Kidney epithelial cell (primary cell): ENCODE results near the gene LEF1. TPM values are rescaled to one million over a fixed set of nuclear protein-coding genes. Genes with fewer than 3 reads are reported as not detected.
A peak's percentile ranks its signal among the peaks of the same experiment; 100 is the strongest.

Source experiments
- DNase-seq: peaks from one replicate; pipeline ENCODE4 v3.0.0-alpha.2; 2010; ENCODE audit warnings: low read depth
- H3K27me3 ChIP-seq: 2 replicates; pipeline ENCODE4 v1.6.0; 2011; ENCODE audit warnings: low read length; ENCODE audit not compliant: control insufficient read depth, insufficient read depth
- H3K36me3 ChIP-seq: 2 replicates; pipeline ENCODE4 v1.5.1; 2011; ENCODE audit warnings: low read length; ENCODE audit not compliant: control insufficient read depth, insufficient read depth
- H3K4me3 ChIP-seq: 2 replicates; pipeline ENCODE4 v1.5.1; 2011; ENCODE audit warnings: low read depth, mild to moderate bottlenecking, control low read depth, low read length
- total RNA-seq: library from RNA; depleted of rRNA; stranded (reverse); fragments of >200 nt; gene quantifications from 2 replicates; pipeline ENCODE4 v1.2.3, GENCODE V29; 2015
- TF ChIP-seq, protein P1 (sequence below): IDR thresholded peaks from 2 replicates; pipeline ENCODE4 v1.5.1; 2011; ENCODE audit warnings: mild to moderate bottlenecking, moderate library complexity, low read length, control low read depth, inconsistent platforms; ENCODE audit not compliant: insufficient read depth, poor library complexity, severe bottlenecking

Gene LEF1
- 9.1 and 13.2 TPM in 2 replicates for total RNA-seq

DNA sequence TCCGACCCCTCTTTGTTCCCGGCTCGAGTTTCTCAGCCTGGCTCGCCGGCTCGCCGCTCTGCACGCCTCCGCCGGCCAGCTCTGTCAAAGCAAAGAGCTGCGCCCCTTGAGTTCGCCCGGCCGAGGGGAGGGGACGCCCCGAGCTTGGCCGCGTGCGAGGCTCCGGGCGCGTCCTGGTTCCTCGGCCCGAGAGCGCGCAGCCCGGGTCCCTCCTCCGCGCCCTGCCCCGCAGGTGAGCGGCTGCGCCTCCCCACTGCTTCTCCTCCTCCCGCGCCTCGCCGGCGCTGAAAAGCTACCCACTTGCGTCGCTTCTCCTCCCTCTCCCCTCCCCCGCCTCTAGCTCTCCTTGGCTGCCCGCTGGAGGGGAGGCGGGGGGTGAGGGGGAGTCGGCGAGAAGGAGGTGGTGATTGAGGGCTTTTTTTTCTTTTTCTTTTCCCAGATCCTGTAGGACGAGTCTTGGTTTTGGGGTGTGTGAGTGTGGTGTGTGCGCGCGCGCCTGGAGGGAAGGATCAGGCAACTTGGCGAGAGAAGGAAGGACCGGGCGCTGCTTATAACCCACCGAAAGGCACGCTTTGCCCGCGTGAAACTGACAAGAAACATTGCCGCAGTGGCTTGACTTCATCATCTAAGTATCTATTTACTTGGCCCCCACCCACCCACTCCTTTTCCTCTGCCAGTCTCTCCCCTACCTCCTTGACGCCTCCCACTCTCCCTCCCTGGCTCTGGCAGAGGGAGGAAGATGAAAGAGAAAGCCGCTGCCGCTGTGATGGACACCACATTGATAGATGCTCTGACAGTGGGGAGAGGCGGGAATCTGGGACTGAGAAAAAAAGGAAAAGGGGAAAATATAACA lies at the start of gene LEF1:
TSS of gene LEF1 (minus strand) at position 262 of the 853 bp plus-strand sequence. CDS start 1,165 bp downstream, outside the sequence.
- TF ChIP-seq, protein P1, sequence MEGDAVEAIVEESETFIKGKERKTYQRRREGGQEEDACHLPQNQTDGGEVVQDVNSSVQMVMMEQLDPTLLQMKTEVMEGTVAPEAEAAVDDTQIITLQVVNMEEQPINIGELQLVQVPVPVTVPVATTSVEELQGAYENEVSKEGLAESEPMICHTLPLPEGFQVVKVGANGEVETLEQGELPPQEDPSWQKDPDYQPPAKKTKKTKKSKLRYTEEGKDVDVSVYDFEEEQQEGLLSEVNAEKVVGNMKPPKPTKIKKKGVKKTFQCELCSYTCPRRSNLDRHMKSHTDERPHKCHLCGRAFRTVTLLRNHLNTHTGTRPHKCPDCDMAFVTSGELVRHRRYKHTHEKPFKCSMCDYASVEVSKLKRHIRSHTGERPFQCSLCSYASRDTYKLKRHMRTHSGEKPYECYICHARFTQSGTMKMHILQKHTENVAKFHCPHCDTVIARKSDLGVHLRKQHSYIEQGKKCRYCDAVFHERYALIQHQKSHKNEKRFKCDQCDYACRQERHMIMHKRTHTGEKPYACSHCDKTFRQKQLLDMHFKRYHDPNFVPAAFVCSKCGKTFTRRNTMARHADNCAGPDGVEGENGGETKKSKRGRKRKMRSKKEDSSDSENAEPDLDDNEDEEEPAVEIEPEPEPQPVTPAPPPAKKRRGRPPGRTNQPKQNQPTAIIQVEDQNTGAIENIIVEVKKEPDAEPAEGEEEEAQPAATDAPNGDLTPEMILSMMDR = peak; percentile 0
- DNase-seq = no peak
- Histone ChIP-seq H3K36me3 (no peaks in the 10 kb centered on the region), H3K4me3 (peak within 1 kb of the TSS; percentile 63), H3K27me3 (peaks cover 34% of the 10 kb centered on the region)

DNA sequence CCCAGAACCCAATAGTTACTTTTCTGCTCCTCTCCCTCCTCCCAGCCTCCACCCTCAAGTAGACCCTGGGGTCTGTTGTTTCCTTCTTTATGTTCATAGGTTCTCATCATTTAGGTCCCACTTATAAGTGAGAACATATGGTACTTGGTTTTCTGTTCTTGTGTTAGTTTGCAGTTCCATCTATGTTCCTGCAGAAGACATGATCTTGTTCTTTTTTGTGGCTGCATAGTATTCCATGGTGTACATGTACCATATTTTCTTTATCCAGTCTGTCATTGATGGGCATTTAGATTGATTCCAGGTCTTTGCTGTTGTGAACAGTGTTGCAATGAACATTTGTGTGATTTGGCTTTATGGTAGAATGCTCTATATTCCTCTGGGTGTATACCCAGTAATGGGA lies 47.8 kb upstream of the LEF1 start:
- Histone ChIP-seq H3K4me3 (no peak overlapping the region), H3K27me3 (no peaks in the 10 kb centered on the region), H3K36me3 (no peaks in the 10 kb centered on the region)
- DNase-seq = no peak
- TF ChIP-seq, protein P1 = no peak

DNA sequence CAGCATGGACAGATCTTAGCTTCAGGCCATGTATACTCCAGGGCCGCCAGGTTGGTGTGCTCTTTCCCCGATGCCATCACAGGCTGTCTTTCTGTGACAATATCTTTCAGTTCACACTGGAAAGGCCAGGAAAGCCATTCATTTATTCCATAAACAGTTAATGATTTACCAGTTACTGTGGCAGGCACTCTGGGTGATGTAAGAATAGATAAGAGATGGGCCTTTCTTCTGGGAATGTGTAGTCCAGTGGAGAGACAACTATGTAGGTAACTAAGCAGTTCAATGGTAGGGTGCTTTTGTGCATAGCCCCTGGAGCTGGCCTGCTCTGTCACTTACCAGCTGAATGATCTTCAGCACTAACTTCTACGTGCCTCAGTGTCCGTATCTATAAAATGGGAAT lies 46.3 kb upstream of the LEF1 start:
- Histone ChIP-seq H3K4me3 (no peak overlapping the region), H3K27me3 (no peaks in the 10 kb centered on the region), H3K36me3 (no peaks in the 10 kb centered on the region)
- TF ChIP-seq, protein P1 = no peak
- no peak for DNase-seq

- Histone ChIP-seq H3K36me3 (no peaks in the 10 kb centered on the region), H3K27me3 (no peaks in the 10 kb centered on the region), H3K4me3 (no peak overlapping the region)
- TF ChIP-seq, protein P1 = no peak
- no peak for DNase-seq
These were observed 45.0 kb upstream of the LEF1 start for GRCh38 chr4:108213723-108214122.

DNA sequence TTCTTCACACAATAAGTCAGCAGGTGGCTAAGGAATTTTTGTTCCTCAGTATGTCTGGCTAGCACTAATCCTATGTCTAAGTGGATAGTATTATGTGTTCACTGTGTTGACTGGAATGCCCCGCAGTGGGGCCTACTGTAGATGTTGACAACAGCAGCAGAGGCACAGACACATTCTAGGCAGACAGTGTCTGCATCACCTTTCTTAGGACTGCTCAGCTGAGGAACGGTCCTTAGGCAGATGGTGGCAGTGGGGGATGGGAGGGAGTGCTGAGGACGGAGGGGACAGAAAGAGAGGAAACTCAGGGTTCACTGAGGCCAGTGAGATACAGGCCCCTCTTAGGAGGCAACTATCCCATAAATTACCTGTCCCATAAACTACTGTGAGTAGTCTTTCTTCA lies 44.6 kb upstream of the LEF1 start:
- no peak overlapping the region for H3K4me3 ChIP-seq
- TF ChIP-seq, protein P1 = no peak
- no peak for DNase-seq
- no peaks in the 10 kb centered on the region for H3K36me3 ChIP-seq
- H3K27me3 ChIP-seq = no peaks in the 10 kb centered on the region
